HEK293T (cell line): ENCODE results near the gene ADCY6.

Experiments used
- ARNT ChIP-seq: fragments of 450-650 bp; IDR thresholded peaks from 2 replicates; pipeline ENCODE4 v1.6.1; 2017; ENCODE audit warnings: mild to moderate bottlenecking
- BHLHE40 ChIP-seq: fragments of 450-650 bp; IDR thresholded peaks from 2 replicates; pipeline ENCODE4 v1.6.1; 2016; ENCODE audit warnings: mild to moderate bottlenecking, moderate library complexity, borderline replicate concordance
- ELF4 ChIP-seq: fragments of 450-650 bp; IDR thresholded peaks from 2 replicates; pipeline ENCODE4 v1.6.1; 2017; ENCODE audit warnings: antibody characterized with exemption
- FOXA1 ChIP-seq: fragments of 450-650 bp; IDR thresholded peaks from 2 replicates; pipeline ENCODE4 v1.6.1; 2016; ENCODE audit warnings: mild to moderate bottlenecking
- FOXM1 ChIP-seq: fragments of 450-650 bp; IDR thresholded peaks from 2 replicates; pipeline ENCODE4 v1.6.1; 2017; ENCODE audit warnings: mild to moderate bottlenecking, borderline replicate concordance
- HDGF ChIP-seq: fragments of 450-650 bp; IDR thresholded peaks from 2 replicates; pipeline ENCODE4 v1.6.1; 2017; ENCODE audit warnings: antibody characterized with exemption, borderline replicate concordance
- L3MBTL2 ChIP-seq: fragments of 450-650 bp; conservative IDR thresholded peaks from 2 replicates; pipeline ENCODE4 v1.6.1; 2016; ENCODE audit warnings: mild to moderate bottlenecking
- LEF1 ChIP-seq: fragments of 450-650 bp; IDR thresholded peaks from 2 replicates; pipeline ENCODE4 v1.6.1; 2017; ENCODE audit warnings: mild to moderate bottlenecking, borderline replicate concordance
- NFRKB ChIP-seq: fragments of 450-650 bp; IDR thresholded peaks from 2 replicates; pipeline ENCODE4 v1.6.1; 2016; ENCODE audit warnings: mild to moderate bottlenecking, moderate library complexity
- SP1 ChIP-seq: fragments of 450-650 bp; IDR thresholded peaks from 2 replicates; pipeline ENCODE4 v1.6.1; 2017
- SUZ12 ChIP-seq: fragments of 450-650 bp; IDR thresholded peaks from 2 replicates; pipeline ENCODE4 v1.6.1; 2016; ENCODE audit warnings: mild to moderate bottlenecking
- TARDBP ChIP-seq: fragments of 450-650 bp; IDR thresholded peaks from 2 replicates; pipeline ENCODE4 v1.6.1; 2016
- ZNF384 ChIP-seq: fragments of 450-650 bp; IDR thresholded peaks from 2 replicates; pipeline ENCODE4 v1.6.1; 2016
- TF ChIP-seq, protein P1 (sequence below): fragments of 450-650 bp; IDR thresholded peaks from 2 replicates; pipeline ENCODE4 v1.6.1; 2016

DNA sequence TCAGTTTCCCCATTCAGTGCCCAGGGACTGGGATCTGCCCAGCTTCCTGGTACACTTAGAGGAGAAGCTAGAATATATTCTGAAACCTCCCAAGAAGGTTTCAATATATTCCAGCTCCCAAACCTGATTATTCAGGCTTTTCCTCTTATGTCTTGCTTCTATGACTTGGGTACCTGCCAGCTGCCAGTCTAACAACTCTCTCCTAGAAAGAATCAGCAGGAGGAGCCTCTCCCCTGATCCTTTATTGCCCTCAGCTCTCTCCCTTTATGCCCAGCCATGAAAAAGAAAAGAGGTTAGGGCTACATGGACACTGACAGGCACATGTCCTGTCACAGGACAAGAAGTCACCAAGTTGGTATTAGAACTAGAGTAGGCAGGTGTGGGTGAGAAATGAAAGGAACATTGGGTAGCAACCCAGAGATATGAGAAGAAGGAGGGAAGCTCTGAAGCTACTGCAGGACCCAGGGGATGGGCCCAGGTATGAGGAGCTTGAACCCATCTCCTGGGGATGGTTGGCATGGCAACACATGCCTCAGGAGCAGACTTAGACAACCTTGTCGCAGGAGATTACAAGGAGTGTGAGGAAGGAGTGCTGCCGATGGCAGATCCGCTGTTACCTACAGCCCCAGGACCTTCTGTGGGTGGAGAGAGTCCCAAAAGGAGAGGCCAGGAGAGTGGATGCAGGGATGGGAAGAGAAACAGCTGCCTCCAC lies 27.4 kb upstream of the ADCY6 start:
- no peak for TF ChIP-seq L3MBTL2
- no peak for TF ChIP-seq ARNT
- TF ChIP-seq NFRKB, result no peak
- no peak for TF ChIP-seq ZNF384
- TF ChIP-seq SUZ12, result no peak
- TF ChIP-seq SP1, result no peak
- TF ChIP-seq FOXA1, result no peak
- TF ChIP-seq, protein P1, sequence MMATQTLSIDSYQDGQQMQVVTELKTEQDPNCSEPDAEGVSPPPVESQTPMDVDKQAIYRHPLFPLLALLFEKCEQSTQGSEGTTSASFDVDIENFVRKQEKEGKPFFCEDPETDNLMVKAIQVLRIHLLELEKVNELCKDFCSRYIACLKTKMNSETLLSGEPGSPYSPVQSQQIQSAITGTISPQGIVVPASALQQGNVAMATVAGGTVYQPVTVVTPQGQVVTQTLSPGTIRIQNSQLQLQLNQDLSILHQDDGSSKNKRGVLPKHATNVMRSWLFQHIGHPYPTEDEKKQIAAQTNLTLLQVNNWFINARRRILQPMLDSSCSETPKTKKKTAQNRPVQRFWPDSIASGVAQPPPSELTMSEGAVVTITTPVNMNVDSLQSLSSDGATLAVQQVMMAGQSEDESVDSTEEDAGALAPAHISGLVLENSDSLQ, result no peak
- no peak for TF ChIP-seq TARDBP
- TF ChIP-seq ELF4, result no peak
- TF ChIP-seq BHLHE40, result no peak
- no peak for TF ChIP-seq LEF1
- TF ChIP-seq FOXM1, result no peak
- no peak for TF ChIP-seq HDGF
